Glutamatergic neuron (in vitro differentiated cells): Measurements from ENCODE around the gene SENP6. TPM values are rescaled to one million over a fixed set of nuclear protein-coding genes. Genes with fewer than 3 reads are reported as not detected.

Experiments used
- DNase-seq: peaks from one replicate; pipeline ENCODE4 v3.0.0; 2022
- H3K27ac Mint-ChIP-seq: one replicate; pipeline ENCODE4 v1.8.0; 2020; ENCODE audit warnings: mild to moderate bottlenecking, mixed read lengths, inconsistent platforms; ENCODE audit not compliant: unreplicated experiment
- H3K27me3 Mint-ChIP-seq: one replicate; pipeline ENCODE4 v1.8.0; 2020; ENCODE audit warnings: mild to moderate bottlenecking, moderate library complexity, mixed read lengths, inconsistent platforms; ENCODE audit not compliant: unreplicated experiment
- H3K36me3 Mint-ChIP-seq: one replicate; pipeline ENCODE4 v1.8.0; 2020; ENCODE audit warnings: mild to moderate bottlenecking, mixed read lengths, inconsistent platforms; ENCODE audit not compliant: unreplicated experiment
- H3K4me1 Mint-ChIP-seq: one replicate; pipeline ENCODE4 v1.8.0; 2020; ENCODE audit warnings: mild to moderate bottlenecking, low read depth, mixed read lengths, inconsistent platforms; ENCODE audit not compliant: unreplicated experiment
- H3K4me3 Mint-ChIP-seq: one replicate; pipeline ENCODE4 v1.8.0; 2020; ENCODE audit warnings: mild to moderate bottlenecking, mixed read lengths, inconsistent platforms; ENCODE audit not compliant: unreplicated experiment
- H3K9me3 Mint-ChIP-seq: one replicate; pipeline ENCODE4 v1.8.0; 2020; ENCODE audit warnings: mild to moderate bottlenecking, moderate library complexity, mixed read lengths, inconsistent platforms; ENCODE audit not compliant: unreplicated experiment
- CTCF ChIP-seq: fragments of 200-600 bp; sonication (generic); IDR thresholded peaks from one replicate; pipeline ENCODE4 v1.5.0; 2021; ENCODE audit not compliant: partially characterized antibody, unreplicated experiment
- total RNA-seq: library from RNA; stranded (reverse); fragmentation: NEBNext Ultra II Directional; extraction: Animal tissue kit (Norgen Biotek cat#: 25700); gene quantifications from one replicate; pipeline ENCODE4 v1.2.1, GENCODE V29; 2021; ENCODE audit not compliant: unreplicated experiment

Gene SENP6
- total RNA-seq, 1 donor from 2014 or later = 113 TPM

GRCh38 chr6:75751443-75751842 is 149.8 kb downstream of the SENP6 start:
- no peaks in the 10 kb centered on the region for H3K36me3 Mint-ChIP-seq
- no peak for DNase-seq
- H3K4me1 Mint-ChIP-seq = no peaks in the 10 kb centered on the region
- no peak for TF ChIP-seq CTCF
- no peak overlapping the region for H3K27ac Mint-ChIP-seq
- H3K27me3 Mint-ChIP-seq = no peaks in the 10 kb centered on the region
- no peak overlapping the region for H3K4me3 Mint-ChIP-seq
- H3K9me3 Mint-ChIP-seq = peaks cover 2% of the 10 kb centered on the region

GRCh38 chr6:75752365-75752764 is 150.7 kb downstream of the SENP6 start:
- H3K4me3 Mint-ChIP-seq = no peak overlapping the region
- DNase-seq = no peak
- no peak overlapping the region for H3K27ac Mint-ChIP-seq
- H3K27me3 Mint-ChIP-seq = no peaks in the 10 kb centered on the region
- no peaks in the 10 kb centered on the region for H3K4me1 Mint-ChIP-seq
- TF ChIP-seq CTCF = no peak
- H3K9me3 Mint-ChIP-seq = peaks cover 2% of the 10 kb centered on the region
- H3K36me3 Mint-ChIP-seq = no peaks in the 10 kb centered on the region

GRCh38 chr6:75755704-75756103 is 154.0 kb downstream of the SENP6 start:
- Mint-ChIP-seq H3K36me3 (no peaks in the 10 kb centered on the region), H3K4me1 (no peaks in the 10 kb centered on the region), H3K9me3 (peaks cover 2% of the 10 kb centered on the region), H3K27me3 (no peaks in the 10 kb centered on the region), H3K27ac (no peak overlapping the region), H3K4me3 (no peak overlapping the region)
- DNase-seq = no peak
- no peak for TF ChIP-seq CTCF

- DNase-seq = no peak
- Mint-ChIP-seq H3K4me1 (peaks cover 5% of the 10 kb centered on the region), H3K36me3 (no peaks in the 10 kb centered on the region), H3K4me3 (no peak overlapping the region), H3K27me3 (no peaks in the 10 kb centered on the region), H3K9me3 (peaks cover 2% of the 10 kb centered on the region), H3K27ac (no peak overlapping the region)
- no peak for TF ChIP-seq CTCF
These were observed 155.6 kb downstream of the SENP6 start for GRCh38 chr6:75757295-75757694.

GRCh38 chr6:75758061-75758460 is 156.4 kb downstream of the SENP6 start:
- Mint-ChIP-seq H3K4me3 (no peak overlapping the region), H3K27me3 (no peaks in the 10 kb centered on the region), H3K36me3 (no peaks in the 10 kb centered on the region), H3K9me3 (peaks cover 2% of the 10 kb centered on the region), H3K4me1 (peaks cover 5% of the 10 kb centered on the region), H3K27ac (no peak overlapping the region)
- no peak for DNase-seq
- TF ChIP-seq CTCF = no peak
